Renal cortex interstitium (tissue), 3 donors: ENCODE measurements around the gene HS2ST1. TPM values are rescaled to one million over a fixed set of nuclear protein-coding genes. Genes with fewer than 3 reads are reported as not detected.

Experiments
- polyA plus RNA-seq, 3 donors: library from polyadenylated mRNA; unstranded; fragments of 120-200 nt; gene quantifications; one replicate each; pipeline ENCODE4 v1.2.1, GENCODE V29; 2013; ENCODE audit not compliant: insufficient read length in 3 of 3

The HS2ST1 gene
- polyA plus RNA-seq, 3 donors: 39.1 to 50.2 (median 47.3) TPM

Other genes with a start within 250 kb of the HS2ST1 start
- 10 to 100 TPM; 71.6 to 87.3 (median 74.6) TPM for gene SH3GLB1, start 210.1 kb upstream of the HS2ST1 start, polyA plus RNA-seq
- 100 to 1,000 TPM; 277 to 335 (median 278) TPM for gene SELENOF, start 509 bp upstream of the HS2ST1 start, polyA plus RNA-seq